Muscle of leg (tissue), 16 donors: ENCODE results near the gene CARM1. TPM values are rescaled to one million over a fixed set of nuclear protein-coding genes. Genes with fewer than 3 reads are reported as not detected.

Experiments
- DNase-seq: peaks from one replicate; pipeline ENCODE4 v3.0.0; 2013
- H3K27ac ChIP-seq: one replicate; pipeline ENCODE4 v1.5.1; 2013; ENCODE audit warnings: mild to moderate bottlenecking, low read length, control low read depth
- H3K27me3 ChIP-seq: one replicate; pipeline ENCODE4 v1.6.1; 2013; ENCODE audit warnings: low read length; ENCODE audit not compliant: control insufficient read depth, insufficient read depth
- H3K36me3 ChIP-seq: one replicate; pipeline ENCODE4 v1.6.1; 2013; ENCODE audit warnings: low read length; ENCODE audit not compliant: control insufficient read depth, insufficient read depth
- H3K4me1 ChIP-seq: one replicate; pipeline ENCODE4 v1.6.1; 2013; ENCODE audit warnings: low read length; ENCODE audit not compliant: control insufficient read depth, insufficient read depth
- H3K4me3 ChIP-seq: one replicate; pipeline ENCODE4 v1.5.1; 2013; ENCODE audit warnings: low read length, control low read depth
- H3K9me3 ChIP-seq: replicated peaks from 2 replicates; pipeline ENCODE4 v1.6.1; 2013; ENCODE audit warnings: low read depth, low read length; ENCODE audit not compliant: control insufficient read depth
- WGBS: methylation state at CpG from one replicate; pipeline ENCODE4 v1.1.5; 2013; ENCODE audit warnings: missing lambda C conversion rate; ENCODE audit not compliant: insufficient coverage; 5-methylcytosine and 5-hydroxymethylcytosine counted together
- long read RNA-seq, 11 donors: transcript quantifications; one replicate each; lab custom pipeline, GENCODE V29; 2026
- polyA plus RNA-seq, 8 donors: library from polyadenylated mRNA; unstranded; fragments of 120-200 nt; gene quantifications; one replicate each; pipeline versions ENCODE4 v1.2.1 to v1.2.3, GENCODE V29; 2013; ENCODE audit warnings: inconsistent platforms in 1 of 8, low replicate concordance in 1 of 8; ENCODE audit not compliant: insufficient read length in 8 of 8, insufficient read depth in 1 of 8
- total RNA-seq: library from RNA; stranded (reverse); fragments of 120-200 nt; gene quantifications from one replicate; pipeline ENCODE4 v1.2.4, GENCODE V29; 2013

CARM1 gene
- 21.4 TPM for total RNA-seq
- polyA plus RNA-seq, result 10 to 100 TPM; 51.3 to 72.1 (median 65.0) TPM
- long read RNA-seq, donor 1, partial matches to known transcripts, result 0 of 5 reads
- long read RNA-seq, donor 1, other reads (novel, unspliced or antisense), result 0 of 5 reads
- long read RNA-seq, donor 2, result 0 reads
- long read RNA-seq, donor 3, transcript CARM1-202 (15 exons, 2,722 nt), result major isoform, 8 of 16 reads
- long read RNA-seq, donor 3, transcript CARM1-201 (16 exons, 3,330 nt), result major isoform, 8 of 16 reads
- long read RNA-seq, donor 3, partial matches to known transcripts, result 0 of 16 reads
- long read RNA-seq, donor 3, other reads (novel, unspliced or antisense), result 0 of 16 reads
- long read RNA-seq, donor 4, transcript CARM1-201 (16 exons, 3,330 nt), result major isoform, 5 of 9 reads
- long read RNA-seq, donor 4, partial matches to known transcripts, result 0 of 9 reads
- long read RNA-seq, donor 4, other reads (novel, unspliced or antisense), result 0 of 9 reads
- long read RNA-seq, donor 5, transcript CARM1-202 (15 exons, 2,722 nt), result minor isoform, 9 of 51 reads
- long read RNA-seq, donor 5, transcript CARM1-201 (16 exons, 3,330 nt), result major isoform, 11 of 51 reads
- long read RNA-seq, donor 5, partial matches to known transcripts, result 14 of 51 reads
- long read RNA-seq, donor 5, other reads (novel, unspliced or antisense), result 17 of 51 reads
- long read RNA-seq, donor 6, transcript CARM1-201 (16 exons, 3,330 nt), result major isoform, 14 of 15 reads
- long read RNA-seq, donor 6, partial matches to known transcripts, result 0 of 15 reads
- long read RNA-seq, donor 6, other reads (novel, unspliced or antisense), result 0 of 15 reads
- long read RNA-seq, donor 7, partial matches to known transcripts, result 11 of 16 reads
- long read RNA-seq, donor 7, other reads (novel, unspliced or antisense), result 0 of 16 reads
- long read RNA-seq, donor 8, transcript CARM1-201 (16 exons, 3,330 nt), result major isoform, 7 of 8 reads
- long read RNA-seq, donor 8, partial matches to known transcripts, result 0 of 8 reads
- long read RNA-seq, donor 8, other reads (novel, unspliced or antisense), result 0 of 8 reads
- long read RNA-seq, donor 9, transcript CARM1-201 (16 exons, 3,330 nt), result major isoform, 6 of 12 reads
- long read RNA-seq, donor 9, partial matches to known transcripts, result 5 of 12 reads
- long read RNA-seq, donor 9, other reads (novel, unspliced or antisense), result 0 of 12 reads
- long read RNA-seq, donor 10, partial matches to known transcripts, result 5 of 6 reads
- long read RNA-seq, donor 10, other reads (novel, unspliced or antisense), result 0 of 6 reads
- long read RNA-seq, donor 11, transcript CARM1-201 (16 exons, 3,330 nt), result major isoform, 8 of 21 reads
- long read RNA-seq, donor 11, partial matches to known transcripts, result 10 of 21 reads
- long read RNA-seq, donor 11, other reads (novel, unspliced or antisense), result 0 of 21 reads

DNA sequence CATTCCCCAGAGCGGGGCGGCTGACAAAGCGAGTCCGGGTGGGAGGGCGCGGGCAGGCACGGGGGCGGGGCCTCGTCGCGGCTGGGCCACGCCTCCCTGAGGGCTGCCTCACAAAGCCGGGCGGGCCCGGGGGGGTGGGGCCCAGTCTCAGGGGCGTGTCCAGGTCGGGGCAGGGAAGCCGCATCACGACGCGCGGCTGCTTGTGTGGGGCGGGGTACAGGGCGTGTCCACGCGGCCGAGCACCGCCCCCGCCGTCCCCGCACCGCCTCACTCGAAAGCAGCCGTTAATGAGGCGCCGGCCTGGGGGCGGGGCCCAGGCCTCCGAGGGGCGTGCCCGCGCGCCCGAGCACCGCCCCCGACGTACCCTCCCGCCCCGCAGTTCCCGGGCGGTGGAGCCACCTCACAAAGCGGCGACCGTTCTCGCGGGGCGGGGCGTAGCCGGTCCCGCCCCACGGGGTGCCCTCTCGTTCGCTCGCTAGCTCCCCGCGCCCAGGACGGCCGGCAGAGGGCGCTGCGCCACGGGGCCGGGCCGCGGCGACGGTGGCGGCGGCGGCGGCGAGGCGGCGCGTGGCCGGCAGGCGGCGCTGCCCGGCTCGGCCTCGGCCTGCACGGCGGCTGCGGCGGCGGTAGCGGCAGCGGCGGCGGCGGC lies at the start of gene CARM1:
Gene CARM1 (plus strand): TSS at position 599 of the 649 bp plus-strand sequence. CDS start 150 bp downstream, outside the sequence.
- Histone ChIP-seq H3K27ac (peak within 1 kb of the TSS; percentile 98), H3K4me3 (peak within 1 kb of the TSS; percentile 84), H3K36me3 (peaks cover 7% of the 10 kb centered on the region), H3K4me1 (peaks cover 28% of the 10 kb centered on the region), H3K27me3 (no peaks in the 10 kb centered on the region), H3K9me3 (no peaks in the 10 kb centered on the region)
- WGBS, result under 1% methylated on average over 97 of the region's 99 CpGs
- DNase-seq, result peak; percentile 99

DNA sequence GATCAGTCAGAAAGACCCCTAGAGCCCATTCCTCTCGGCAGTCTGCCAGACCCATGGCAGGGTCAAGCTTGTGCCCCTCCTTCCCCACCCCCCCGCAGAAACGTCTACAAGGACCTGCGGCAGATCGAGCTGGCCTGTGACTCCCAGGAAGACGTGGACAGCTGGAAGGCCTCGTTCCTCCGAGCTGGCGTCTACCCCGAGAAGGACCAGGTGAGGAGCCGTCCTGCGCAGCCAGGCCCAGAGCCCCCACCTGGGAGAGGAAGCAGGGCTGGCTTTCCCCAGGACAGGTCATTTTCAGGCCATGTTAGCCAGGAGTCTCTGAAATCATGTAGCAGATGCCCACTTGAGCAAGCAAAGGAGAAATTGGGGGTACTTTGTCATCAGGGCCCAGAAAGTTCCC lies 47.7 kb upstream of the CARM1 start:
- Histone ChIP-seq H3K9me3 (no peaks in the 10 kb centered on the region), H3K36me3 (peaks cover 54% of the 10 kb centered on the region), H3K4me1 (peaks cover 6% of the 10 kb centered on the region), H3K27me3 (no peaks in the 10 kb centered on the region), H3K27ac (no peak overlapping the region), H3K4me3 (no peak overlapping the region)
- 96% methylated on average over 11 of the region's 12 CpGs for WGBS
- DNase-seq, result peak; percentile 11

DNA sequence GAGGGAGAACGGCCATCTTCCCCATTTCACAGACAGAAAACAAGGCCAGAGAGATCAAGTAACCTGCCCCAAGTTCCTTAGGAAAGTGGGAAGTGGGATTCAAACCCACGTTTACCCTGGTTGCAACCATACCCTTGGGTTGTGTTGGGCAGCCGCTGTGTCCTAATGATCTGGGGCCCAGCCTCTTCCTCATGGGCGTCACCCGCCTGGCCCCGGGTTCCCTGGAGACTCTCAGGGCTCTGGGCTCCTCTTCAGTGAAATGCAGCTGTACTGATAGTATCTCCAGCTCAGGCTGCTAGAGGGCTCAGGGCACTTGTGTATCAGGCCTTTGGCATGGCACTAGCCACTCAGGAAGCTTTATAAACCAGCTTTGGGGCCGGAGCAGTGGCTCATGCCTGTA lies 45.1 kb upstream of the CARM1 start:
- DNase-seq, result no peak
- 82% methylated on average over 6 of the region's 7 CpGs for WGBS
- Histone ChIP-seq H3K27me3 (no peaks in the 10 kb centered on the region), H3K4me1 (no peaks in the 10 kb centered on the region), H3K4me3 (no peak overlapping the region), H3K36me3 (peaks cover 60% of the 10 kb centered on the region), H3K27ac (no peak overlapping the region), H3K9me3 (no peaks in the 10 kb centered on the region)

DNA sequence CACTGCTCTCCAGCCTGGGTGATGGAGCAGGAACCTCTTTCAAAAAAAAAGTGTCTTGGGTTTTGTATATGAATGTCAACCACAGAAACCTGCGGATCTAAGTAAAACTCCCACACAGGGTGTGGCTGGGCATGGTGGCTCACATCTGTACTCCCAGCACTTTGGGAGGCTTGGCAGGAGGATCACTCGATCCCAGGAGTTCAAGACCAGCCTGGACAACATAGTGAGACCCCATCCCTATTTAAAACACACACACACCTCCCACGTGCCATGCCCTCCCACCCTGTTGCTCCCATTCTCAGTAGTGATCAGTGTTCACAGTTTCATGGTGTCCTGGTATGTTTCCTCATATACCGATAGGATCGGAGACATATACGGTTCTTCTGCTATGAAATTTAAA lies 44.5 kb upstream of the CARM1 start:
- H3K27me3 ChIP-seq, result no peaks in the 10 kb centered on the region
- no peaks in the 10 kb centered on the region for H3K4me1 ChIP-seq
- no peak for DNase-seq
- peaks cover 62% of the 10 kb centered on the region for H3K36me3 ChIP-seq
- no peaks in the 10 kb centered on the region for H3K9me3 ChIP-seq
- H3K27ac ChIP-seq, result no peak overlapping the region
- H3K4me3 ChIP-seq, result no peak overlapping the region
- WGBS, result 100% methylated on average over 1 of the region's 6 CpGs

DNA sequence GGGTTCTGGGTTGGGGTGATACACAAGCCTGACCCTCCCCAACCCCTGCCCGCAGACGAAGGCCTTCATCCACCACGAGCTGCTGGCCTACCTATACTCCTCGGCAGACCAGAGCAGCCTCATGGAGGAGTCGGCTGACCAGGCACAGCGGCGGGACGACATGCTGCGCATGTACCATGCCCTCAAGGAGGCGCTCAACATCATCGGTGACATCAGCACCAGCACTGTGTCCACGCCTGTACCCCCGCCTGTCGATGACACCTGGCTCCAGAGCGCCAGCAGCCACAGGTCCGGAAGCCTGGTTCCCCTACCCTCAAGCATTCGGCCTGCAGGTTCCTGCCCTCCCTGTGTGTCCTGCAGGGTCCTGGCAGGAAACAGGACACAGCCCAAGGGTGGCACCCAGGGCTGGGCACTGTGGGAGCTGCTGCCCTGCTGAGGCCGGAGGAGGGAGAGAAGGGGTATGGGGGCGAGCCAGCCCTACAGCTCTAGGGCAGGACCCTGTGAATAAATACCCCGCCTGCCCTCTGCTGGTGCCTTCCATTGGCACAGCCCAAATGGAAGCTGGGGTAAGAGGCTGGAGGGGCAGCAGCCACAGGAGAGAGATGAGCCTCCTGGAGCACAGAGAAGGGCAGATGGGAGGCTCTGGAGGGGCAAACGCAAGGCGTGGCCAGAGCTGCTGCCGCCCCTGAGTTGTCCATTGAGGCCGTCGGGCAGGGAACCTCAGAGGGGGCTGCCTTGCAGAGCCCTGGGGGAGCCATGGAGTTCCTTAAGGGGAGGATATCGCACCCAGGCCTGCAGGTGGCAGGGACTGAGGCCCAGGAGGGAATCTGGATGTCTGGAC lies 42.2 kb upstream of the CARM1 start:
- Histone ChIP-seq H3K27me3 (no peaks in the 10 kb centered on the region), H3K4me1 (no peaks in the 10 kb centered on the region), H3K27ac (no peak overlapping the region), H3K36me3 (peaks cover 72% of the 10 kb centered on the region), H3K9me3 (no peaks in the 10 kb centered on the region), H3K4me3 (no peak overlapping the region)
- 86% methylated on average over 25 of the region's 26 CpGs for WGBS
- DNase-seq, result no peak

DNA sequence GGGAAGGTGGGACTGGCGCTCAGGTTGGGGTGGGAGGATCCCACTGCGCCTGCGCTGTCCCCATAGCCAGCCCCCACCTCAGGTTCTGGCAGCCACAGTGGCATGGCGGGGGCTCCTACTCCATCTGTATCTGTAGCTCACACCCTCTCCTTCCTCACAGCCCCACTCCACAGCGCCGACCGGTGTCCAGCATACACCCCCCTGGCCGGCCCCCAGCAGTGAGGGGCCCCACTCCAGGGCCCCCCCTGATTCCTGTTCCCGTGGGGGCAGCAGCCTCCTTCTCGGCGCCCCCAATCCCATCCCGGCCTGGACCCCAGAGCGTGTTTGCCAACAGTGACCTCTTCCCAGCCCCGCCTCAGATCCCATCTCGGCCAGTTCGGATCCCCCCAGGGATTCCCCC lies 41.4 kb upstream of the CARM1 start:
- Histone ChIP-seq H3K27ac (no peak overlapping the region), H3K27me3 (no peaks in the 10 kb centered on the region), H3K4me1 (peaks cover under 1% of the 10 kb centered on the region), H3K9me3 (no peaks in the 10 kb centered on the region), H3K36me3 (peaks cover 70% of the 10 kb centered on the region), H3K4me3 (no peak overlapping the region)
- DNase-seq, result no peak
- 81% methylated on average over 10 of the region's 16 CpGs for WGBS

DNA sequence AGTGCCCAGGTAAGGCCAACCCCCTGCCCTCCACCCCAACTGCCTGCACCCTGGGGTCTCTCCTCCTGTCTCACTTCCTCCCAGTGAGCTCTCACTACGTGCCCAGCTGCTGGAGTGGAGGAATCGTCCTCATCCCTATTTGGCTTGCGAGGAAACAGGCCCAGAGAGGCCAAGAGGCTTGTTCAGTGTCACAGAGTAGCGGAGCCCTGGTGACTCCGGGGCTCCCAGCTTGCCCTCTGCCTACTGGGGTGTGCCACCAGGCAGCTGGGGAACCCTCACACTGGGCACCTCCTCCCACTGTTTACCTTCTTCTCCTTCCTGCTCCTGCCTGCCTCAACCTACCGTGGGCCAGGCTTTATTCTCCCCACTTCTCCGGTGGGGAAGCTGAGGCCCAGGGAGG lies 41.0 kb upstream of the CARM1 start:
- Histone ChIP-seq H3K4me1 (peaks cover 4% of the 10 kb centered on the region), H3K9me3 (no peaks in the 10 kb centered on the region), H3K27me3 (no peaks in the 10 kb centered on the region), H3K4me3 (no peak overlapping the region), H3K27ac (no peak overlapping the region), H3K36me3 (peaks cover 72% of the 10 kb centered on the region)
- 85% methylated on average over 7 of the region's 7 CpGs for WGBS
- DNase-seq, result peak; percentile 14

DNA sequence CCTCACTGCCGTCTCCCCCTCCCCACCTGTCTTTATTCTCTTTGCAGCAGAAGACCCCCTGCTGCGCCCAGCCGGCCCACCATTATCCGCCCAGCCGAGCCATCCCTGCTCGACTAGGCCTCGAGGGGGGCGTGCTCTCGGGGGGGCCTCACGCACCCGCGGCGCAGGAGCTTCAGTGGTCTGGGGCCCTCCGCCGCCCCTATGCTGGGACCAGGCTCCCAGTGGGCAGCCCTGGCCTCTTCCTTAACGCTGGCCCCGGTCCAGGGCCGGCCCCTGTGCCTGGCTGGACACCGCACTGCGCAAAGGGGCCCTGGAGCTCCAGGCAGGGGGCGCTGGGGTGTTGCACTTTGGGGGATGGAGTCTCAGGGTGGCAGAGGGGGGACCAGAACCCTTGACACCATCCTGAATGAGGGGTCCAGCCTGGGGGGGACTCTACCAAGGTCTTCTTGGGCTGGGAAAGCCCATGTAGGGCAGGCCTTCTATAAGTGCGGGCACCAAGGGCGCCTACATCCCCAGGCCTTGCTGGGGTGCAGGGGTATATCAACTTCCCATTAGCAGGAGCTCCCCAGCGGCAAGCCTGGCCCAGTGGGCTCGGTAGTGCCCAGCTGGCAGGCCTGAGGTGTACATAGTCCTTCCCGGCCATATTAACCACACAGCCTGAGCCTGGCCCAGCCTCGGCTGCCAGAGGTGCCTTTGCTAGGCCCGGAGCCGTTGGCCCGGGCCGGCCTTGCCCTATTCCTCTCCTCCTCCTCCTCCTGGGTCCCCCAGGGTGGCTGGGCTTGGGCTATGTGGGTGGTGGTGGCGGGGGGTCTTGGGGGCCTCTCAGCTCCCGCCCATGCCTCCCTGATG lies 40.2 kb upstream of the CARM1 start:
- Histone ChIP-seq H3K9me3 (no peaks in the 10 kb centered on the region), H3K36me3 (peaks cover 67% of the 10 kb centered on the region), H3K27me3 (no peaks in the 10 kb centered on the region), H3K27ac (no peak overlapping the region), H3K4me1 (peaks cover 7% of the 10 kb centered on the region), H3K4me3 (no peak overlapping the region)
- no peak for DNase-seq
- WGBS, result 80% methylated on average over 26 of the region's 33 CpGs
